SU-DHL-6 (cell line): ENCODE data around the gene NAV1.

Source experiments
- CTCF ChIP-seq: fragments of 200-600 bp; sonication (generic); IDR thresholded peaks from one replicate; pipeline ENCODE4 v1.5.1; 2017; ENCODE audit warnings: antibody characterized with exemption, mild to moderate bottlenecking, low read length, moderate library complexity; ENCODE audit not compliant: insufficient read depth, poor library complexity, severe bottlenecking
- EZH2phosphoT487 ChIP-seq: fragments of 200-600 bp; sonication (generic), shearing (Covaris generic); conservative IDR thresholded peaks from 2 replicates; pipeline ENCODE4 v1.6.1; 2018; ENCODE audit warnings: mild to moderate bottlenecking, antibody characterized with exemption, low read length, moderate library complexity, mixed read lengths

- TF ChIP-seq CTCF (no peak), EZH2phosphoT487 (no peak)
These were observed 869 bp downstream of the NAV1 start for GRCh38 chr1:201539561-201540431.
